GM12878 (cell line): ENCODE data around the gene C1QTNF5. TPM values are rescaled to one million over a fixed set of nuclear protein-coding genes. Genes with fewer than 3 reads are reported as not detected.

Source experiments
- ATAC-seq: fragments of 200-7000 bp; cut with Tn5 transposase; 3 replicates; pipeline ENCODE4 v1.9.1; 2020; ENCODE audit warnings: mild to moderate bottlenecking, moderate library complexity
- BruUV-seq: library from RNA; stranded (reverse); fragments of 400-500 nt; replicated peaks from 2 replicates; lab custom pipeline; 2021; lab: Mats Ljungman, UMichigan
- CTCF ChIA-PET: fragments of 300-600 bp; sonication (Branson Sonifier 250); formaldehyde crosslinking; extraction: SDS; loops from one replicate; lab custom pipeline; 2021; ENCODE audit warnings: inconsistent platforms; lab: Yijun Ruan, JAX
- POLR2A ChIA-PET: fragments of 350-600 bp; formaldehyde crosslinking; extraction: SDS; loops from one replicate; lab custom pipeline; 2021; ENCODE audit warnings: inconsistent platforms; lab: Charles Lee
- RAD21 ChIA-PET: fragments of 300-600 bp; sonication (Branson Sonifier 250); formaldehyde crosslinking; loops from one replicate; lab custom pipeline; 2023; ENCODE audit warnings: antibody characterized with exemption; ENCODE audit not compliant: unreplicated experiment; lab: Charles Lee
- SMC1A ChIA-PET: fragments of 300-600 bp; sonication (Branson Sonifier 250); formaldehyde crosslinking; loops from one replicate; lab custom pipeline; 2023; ENCODE audit not compliant: unreplicated experiment, uncharacterized antibody; lab: Charles Lee
- DNase-seq: peaks from one replicate; pipeline ENCODE4 v3.0.0-alpha.2; 2011; ENCODE audit warnings: low read depth, low spot score
- FAIRE-seq: peaks from 3 replicates; lab custom pipeline; 2011; peaks lifted over from hg19 to GRCh38; lab: Jason Lieb, UNC
- H2AFZ ChIP-seq: 2 replicates; pipeline ENCODE4 v1.6.0; 2011; ENCODE audit warnings: low read depth, low read length, control low read depth; ENCODE audit not compliant: control insufficient read depth
- H3K27ac ChIP-seq: 2 replicates; pipeline ENCODE4 v1.5.1; 2011; ENCODE audit warnings: control low read depth; ENCODE audit not compliant: control insufficient read depth, insufficient read depth
- H3K27me3 ChIP-seq, 2 experiments: replicated peaks in 1 of 2; 2 replicates each; pipeline versions ENCODE4 v1.6.0 to v1.6.1; 2011; ENCODE audit warnings: low read length in 1 of 2; ENCODE audit not compliant: control insufficient read depth in 2 of 2, insufficient read depth in 2 of 2
- H3K36me3 ChIP-seq, 2 experiments: 2 replicates each; pipeline ENCODE4 v1.5.1; 2011; ENCODE audit warnings: low read length in 1 of 2; ENCODE audit not compliant: control insufficient read depth in 2 of 2, insufficient read depth in 2 of 2
- H3K4me1 ChIP-seq: 2 replicates; pipeline ENCODE4 v1.6.1; 2011; ENCODE audit warnings: mild to moderate bottlenecking, low read length, moderate library complexity, mixed read lengths; ENCODE audit not compliant: control insufficient read depth, insufficient read depth
- H3K4me2 ChIP-seq: 2 replicates; pipeline ENCODE4 v1.6.0; 2011; ENCODE audit warnings: control low read depth; ENCODE audit not compliant: control insufficient read depth, insufficient read depth
- H3K4me3 ChIP-seq: fragments of 200-600 bp; sonication (generic); 2 replicates; pipeline ENCODE4 v1.5.1; 2016
- H3K79me2 ChIP-seq: 2 replicates; pipeline ENCODE4 v1.6.0; 2011; ENCODE audit warnings: low read length; ENCODE audit not compliant: control insufficient read depth, insufficient read depth
- H3K9ac ChIP-seq: 2 replicates; pipeline ENCODE4 v1.8.0; 2011; ENCODE audit warnings: low read length, control low read depth, mixed read lengths; ENCODE audit not compliant: control insufficient read depth, insufficient read depth
- H3K9me3 ChIP-seq: replicated peaks from 3 replicates; pipeline ENCODE4 v1.5.1; 2011; ENCODE audit warnings: mild to moderate bottlenecking, low read length; ENCODE audit not compliant: control insufficient read depth, insufficient read depth
- H4K20me1 ChIP-seq: 2 replicates; pipeline ENCODE4 v1.6.0; 2011; ENCODE audit not compliant: control insufficient read depth, insufficient read depth
- ATF7 ChIP-seq: fragments of 450-650 bp; IDR thresholded peaks from 2 replicates; pipeline ENCODE4 v1.6.1; 2016; ENCODE audit warnings: low read depth, mild to moderate bottlenecking
- CBX5 ChIP-seq: sonication (generic); IDR thresholded peaks from 2 replicates; pipeline ENCODE4 v1.6.1; 2016; ENCODE audit warnings: low read depth, moderate library complexity, mild to moderate bottlenecking, inconsistent platforms
- CREB1 ChIP-seq: IDR thresholded peaks from 2 replicates; pipeline ENCODE4 v1.6.1; 2012; ENCODE audit warnings: low read depth, mild to moderate bottlenecking, inconsistent platforms
- HDGF ChIP-seq: fragments of 450-650 bp; IDR thresholded peaks from 2 replicates; pipeline ENCODE4 v1.6.1; 2016; ENCODE audit warnings: antibody characterized with exemption
- JUNB ChIP-seq: IDR thresholded peaks from 2 replicates; pipeline ENCODE4 v1.6.1; 2016; ENCODE audit warnings: antibody characterized with exemption, mild to moderate bottlenecking
- PKNOX1 ChIP-seq: fragments of 450-650 bp; IDR thresholded peaks from 2 replicates; pipeline ENCODE4 v1.6.1; 2016; ENCODE audit warnings: mild to moderate bottlenecking
- RAD21 ChIP-seq: IDR thresholded peaks from 2 replicates; pipeline ENCODE4 v1.6.1; 2011; ENCODE audit warnings: mild to moderate bottlenecking, low read depth, low read length, moderate library complexity; ENCODE audit not compliant: insufficient read depth
- RELB ChIP-seq: fragments of 450-650 bp; IDR thresholded peaks from 2 replicates; pipeline ENCODE4 v1.6.1; 2017; ENCODE audit warnings: low read depth, mild to moderate bottlenecking, moderate library complexity
- REST ChIP-seq: IDR thresholded peaks from 2 replicates; pipeline ENCODE4 v1.6.1; 2012; ENCODE audit warnings: mild to moderate bottlenecking, low read depth, low read length
- SMC3 ChIP-seq: IDR thresholded peaks from 2 replicates; pipeline ENCODE4 v1.6.1; 2011; ENCODE audit warnings: low read length, improper control_type of control experiment, borderline replicate concordance
- WGBS: methylation state at CpG from one replicate; pipeline ENCODE4 v1.1.6; 2016; ENCODE audit warnings: low lambda C conversion rate; ENCODE audit not compliant: insufficient replicate concordance, insufficient coverage; ENCODE audit errors: missing lambda C conversion rate; 5-methylcytosine and 5-hydroxymethylcytosine counted together
- in situ Hi-C: fragments of 300-500 bp; cut with MboI; formaldehyde crosslinking; loops from 9 replicates; pipeline ENCODE4 v1.14.3; 2018; ENCODE audit warnings: mixed read lengths
- intact Hi-C: fragments of 100-400 bp; cut with micrococcal nuclease; formaldehyde crosslinking; loops from one replicate; pipeline ENCODE4 v1.14.2; 2022; ENCODE audit not compliant: unreplicated experiment
- polyA plus RNA-seq, 11 experiments: library from polyadenylated mRNA; depleted of rRNA in 4 of 11; unstranded in 6 of 11; stranded (reverse) in 5 of 11; fragments of >200 nt; fragmentation: Nextera tagmentation in 4 of 11; fragmentation: Illumina TruSeq in 1 of 11; extraction: Ambion mirVana in 4 of 11; extraction: Trizol in 1 of 11; gene quantifications; 1 replicate in 1 of 11; 2 replicates in 10 of 11; pipeline versions ENCODE4 v1.2.1 to v1.2.3, GENCODE V29; 2011 to 2016; ENCODE audit warnings: inconsistent platforms in 2 of 11, missing spikeins in 2 of 11, low read depth in 1 of 11
- total RNA-seq, 4 experiments: library from RNA; depleted of rRNA in 3 of 4; stranded (reverse); fragments of >200 nt in 3 of 4; fragmentation: Illumina TruSeq in 1 of 4; extraction: Trizol in 1 of 4; gene quantifications; 2 replicates each; pipeline versions ENCODE4 v1.2.1 to v1.2.3, GENCODE V29; 2013 to 2021

Gene C1QTNF5
- total and polyA plus RNA-seq, 10 of the 15 experiments (the other 5 are each of a cell fraction or from before 2014, with no cell fraction given) = not detected

- TF ChIP-seq RAD21 = no peak
- TF ChIP-seq CREB1 = no peak
- no peak for TF ChIP-seq ATF7
- TF ChIP-seq, all 136 proteins: peak for 0
Measured at GRCh38 chr11:119376197-119376847, 35.6 kb upstream of the C1QTNF5 start (continued).

- in situ Hi-C loops (no loop called here), intact Hi-C loops (no loop called here)
- WGBS = 35% methylated on average over 13 of the region's 14 CpGs
- Histone ChIP-seq H3K4me2 (no peak overlapping the region), H3K9ac (no peak overlapping the region), H3K4me3 (no peak overlapping the region), H3K9me3 (no peaks in the 10 kb centered on the region), H3K27ac (no peak overlapping the region), H2AFZ (no peak overlapping the region), H3K4me1 (no peaks in the 10 kb centered on the region), H4K20me1 (no peaks in the 10 kb centered on the region), H3K27me3 (peaks cover 0 to 3% of the 10 kb centered on the region in 2 experiments; a peak in 2 of 4 replicates), H3K36me3 (no peaks in the 10 kb centered on the region)
- FAIRE-seq = no peak
- ChIA-PET RAD21 (interaction anchor here (1.5 to 5.1 kb wide), 7 partner anchors 8 to 99 kb away, joined by 3 to 47 read pairs (median 6); no protein-coding TSS in a partner anchor), CTCF (interaction anchor here (1.0 to 17.9 kb wide), 10 partner anchors 8 to 99 kb away, joined by 3 to 183 read pairs (median 7); no protein-coding TSS in a partner anchor), SMC1A (interaction anchor here (0.9 to 5.5 kb wide), 3 partner anchors 11 to 20 kb away, joined by 3 to 31 read pairs (median 4); no protein-coding TSS in a partner anchor), POLR2A (no interaction called here)
- no TSS peak for BruUV-seq
- DNase-seq = no peak
- no peak for ATAC-seq
- no peak for TF ChIP-seq CBX5
- no peak for TF ChIP-seq REST
- TF ChIP-seq RELB = no peak
- TF ChIP-seq PKNOX1 = no peak
- no peak for TF ChIP-seq HDGF
- TF ChIP-seq SMC3 = no peak
- TF ChIP-seq JUNB = no peak
- TF ChIP-seq, all 136 proteins: peak for 0
- no peaks in the 10 kb centered on the region for H3K79me2 ChIP-seq
Measured at GRCh38 chr11:119375337-119376196, 34.9 kb upstream of the C1QTNF5 start.
